ENCODE measurements around the gene SLC28A1.

Gene SLC28A1

GRCh38 chr15:84886211-84886983 is 1.9 kb downstream of the SLC28A1 start:
- DNase-seq (ENCODE audit: low read depth in 2 of 2) = no peak

GRCh38 chr15:84886984-84887299 is 2.5 kb downstream of the SLC28A1 start:
- DNase-seq (ENCODE audit: low read depth in 2 of 2) = no peak

GRCh38 chr15:84887938-84888337 is 3.5 kb downstream of the SLC28A1 start:
- DNase-seq (ENCODE audit: low read depth in 2 of 2) = no peak

GRCh38 chr15:84888639-84889038 is 4.2 kb downstream of the SLC28A1 start:
- no peak for DNase-seq (ENCODE audit: low read depth in 2 of 2)

- DNase-seq (ENCODE audit: low read depth in 2 of 2) = no peak
These were observed 5.0 kb downstream of the SLC28A1 start for GRCh38 chr15:84889313-84889990.

- DNase-seq (ENCODE audit: low read depth in 2 of 2) = no peak
These were observed 5.7 kb downstream of the SLC28A1 start for GRCh38 chr15:84889991-84890669.

- no peak for DNase-seq (ENCODE audit: low read depth in 2 of 2)
These were observed 6.3 kb downstream of the SLC28A1 start for GRCh38 chr15:84890670-84891162.

- no peak for DNase-seq (ENCODE audit: low read depth in 2 of 2)
These were observed 6.9 kb downstream of the SLC28A1 start for GRCh38 chr15:84891339-84891738.

GRCh38 chr15:84892786-84893307 is 8.4 kb downstream of the SLC28A1 start:
- DNase-seq (ENCODE audit: low read depth in 2 of 2) = no peak

- DNase-seq (ENCODE audit: low read depth in 2 of 2) = no peak
These were observed 9.1 kb downstream of the SLC28A1 start for GRCh38 chr15:84893607-84894006.

GRCh38 chr15:84894736-84895425 is 10.4 kb downstream of the SLC28A1 start:
- no peak for DNase-seq (ENCODE audit: low read depth in 2 of 2)

- no peak for DNase-seq (ENCODE audit: low read depth in 2 of 2)
These were observed 14.3 kb downstream of the SLC28A1 start for GRCh38 chr15:84898761-84899160.

- no peak for DNase-seq (ENCODE audit: low read depth in 2 of 2)
These were observed 15.3 kb downstream of the SLC28A1 start for GRCh38 chr15:84899750-84900149.

- no peak for DNase-seq (ENCODE audit: low read depth in 2 of 2)
These were observed 17.1 kb downstream of the SLC28A1 start for GRCh38 chr15:84901540-84901939.

- DNase-seq (ENCODE audit: low read depth in 2 of 2) = no peak
These were observed 19.3 kb downstream of the SLC28A1 start for GRCh38 chr15:84903751-84904150.

GRCh38 chr15:84904419-84904818 is 20.0 kb downstream of the SLC28A1 start:
- DNase-seq (ENCODE audit: low read depth in 2 of 2) = no peak

GRCh38 chr15:84905016-84905916 is 20.8 kb downstream of the SLC28A1 start:
- DNase-seq (ENCODE audit: low read depth in 2 of 2) = no peak

- no peak for DNase-seq (ENCODE audit: low read depth in 2 of 2)
These were observed 23.3 kb downstream of the SLC28A1 start for GRCh38 chr15:84907731-84908130.

GRCh38 chr15:84908564-84908963 is 24.1 kb downstream of the SLC28A1 start:
- DNase-seq (ENCODE audit: low read depth in 2 of 2) = no peak

GRCh38 chr15:84909029-84909428 is 24.6 kb downstream of the SLC28A1 start:
- DNase-seq (ENCODE audit: low read depth in 2 of 2) = no peak

- no peak for DNase-seq (ENCODE audit: low read depth in 2 of 2)
These were observed 25.3 kb downstream of the SLC28A1 start for GRCh38 chr15:84909782-84910181.

Measured in stimulated activated CD8-positive, alpha-beta memory T cell treated with anti-CD3 and anti-CD28 coated beads, Interleukin-7, amount 100 ng/mL, for 1 hour (primary cell).